PFSK-1 (cell line): ENCODE data around the gene FOXRED2.

Source experiments
- FOXP2 ChIP-seq: optimal IDR thresholded peaks from 2 replicates; pipeline ENCODE3; 2011; ENCODE audit warnings: borderline replicate concordance, control low read depth, inconsistent platforms; ENCODE audit not compliant: insufficient read depth; ENCODE audit errors: extremely low read length, extremely low read depth
- POLR2AphosphoS5 ChIP-seq: IDR thresholded peaks from 2 replicates; pipeline ENCODE4 v1.6.1; 2012; ENCODE audit warnings: low read depth, mild to moderate bottlenecking, control low read depth, low read length, moderate library complexity
- SIN3A ChIP-seq: IDR thresholded peaks from 2 replicates; pipeline ENCODE4 v1.6.1; 2012; ENCODE audit warnings: mild to moderate bottlenecking, low read length, moderate library complexity, borderline replicate concordance; ENCODE audit not compliant: insufficient read depth
- TAF1 ChIP-seq: IDR thresholded peaks from 2 replicates; pipeline ENCODE4 v1.6.1; 2012; ENCODE audit warnings: low read length, control low read depth, borderline replicate concordance; ENCODE audit not compliant: insufficient read depth
- TF ChIP-seq, protein P1 (sequence below), 2 experiments: IDR thresholded peaks; 2 replicates each; pipeline versions ENCODE4 v1.6.1 to v1.8.0; 2011 to 2012; ENCODE audit warnings: low read depth in 2 of 2, low read length in 2 of 2, control low read depth in 1 of 2, inconsistent platforms in 1 of 2, mild to moderate bottlenecking in 1 of 2, moderate library complexity in 1 of 2; ENCODE audit not compliant: insufficient read depth in 1 of 2

FOXRED2 gene

GRCh38 chr22:36481393-36482168, 25.3 kb downstream of the FOXRED2 start, which contains the start of gene TXN2:
TXN2 (minus strand) TSS chr22:36481640; CDS start chr22:36480837, 803 bp downstream.
- TF ChIP-seq FOXP2 (peak; percentile 76), POLR2AphosphoS5 (peak; percentile 97), TAF1 (peak; percentile 86; the same call in 1 of the 2 replicates), SIN3A (0 out of 2 replicates have a peak, but pooled peaks have one; percentile 23)
- TF ChIP-seq, protein P1, sequence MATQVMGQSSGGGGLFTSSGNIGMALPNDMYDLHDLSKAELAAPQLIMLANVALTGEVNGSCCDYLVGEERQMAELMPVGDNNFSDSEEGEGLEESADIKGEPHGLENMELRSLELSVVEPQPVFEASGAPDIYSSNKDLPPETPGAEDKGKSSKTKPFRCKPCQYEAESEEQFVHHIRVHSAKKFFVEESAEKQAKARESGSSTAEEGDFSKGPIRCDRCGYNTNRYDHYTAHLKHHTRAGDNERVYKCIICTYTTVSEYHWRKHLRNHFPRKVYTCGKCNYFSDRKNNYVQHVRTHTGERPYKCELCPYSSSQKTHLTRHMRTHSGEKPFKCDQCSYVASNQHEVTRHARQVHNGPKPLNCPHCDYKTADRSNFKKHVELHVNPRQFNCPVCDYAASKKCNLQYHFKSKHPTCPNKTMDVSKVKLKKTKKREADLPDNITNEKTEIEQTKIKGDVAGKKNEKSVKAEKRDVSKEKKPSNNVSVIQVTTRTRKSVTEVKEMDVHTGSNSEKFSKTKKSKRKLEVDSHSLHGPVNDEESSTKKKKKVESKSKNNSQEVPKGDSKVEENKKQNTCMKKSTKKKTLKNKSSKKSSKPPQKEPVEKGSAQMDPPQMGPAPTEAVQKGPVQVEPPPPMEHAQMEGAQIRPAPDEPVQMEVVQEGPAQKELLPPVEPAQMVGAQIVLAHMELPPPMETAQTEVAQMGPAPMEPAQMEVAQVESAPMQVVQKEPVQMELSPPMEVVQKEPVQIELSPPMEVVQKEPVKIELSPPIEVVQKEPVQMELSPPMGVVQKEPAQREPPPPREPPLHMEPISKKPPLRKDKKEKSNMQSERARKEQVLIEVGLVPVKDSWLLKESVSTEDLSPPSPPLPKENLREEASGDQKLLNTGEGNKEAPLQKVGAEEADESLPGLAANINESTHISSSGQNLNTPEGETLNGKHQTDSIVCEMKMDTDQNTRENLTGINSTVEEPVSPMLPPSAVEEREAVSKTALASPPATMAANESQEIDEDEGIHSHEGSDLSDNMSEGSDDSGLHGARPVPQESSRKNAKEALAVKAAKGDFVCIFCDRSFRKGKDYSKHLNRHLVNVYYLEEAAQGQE (IDR thresholded peaks at IDR 0.05; ENCODE audit: insufficient read depth in 1 of 2, low read depth in 2 of 2, low read length in 2 of 2), result peak in 1 of 2 experiments; percentile 10; a peak in 1 of 4 replicates

DNA sequence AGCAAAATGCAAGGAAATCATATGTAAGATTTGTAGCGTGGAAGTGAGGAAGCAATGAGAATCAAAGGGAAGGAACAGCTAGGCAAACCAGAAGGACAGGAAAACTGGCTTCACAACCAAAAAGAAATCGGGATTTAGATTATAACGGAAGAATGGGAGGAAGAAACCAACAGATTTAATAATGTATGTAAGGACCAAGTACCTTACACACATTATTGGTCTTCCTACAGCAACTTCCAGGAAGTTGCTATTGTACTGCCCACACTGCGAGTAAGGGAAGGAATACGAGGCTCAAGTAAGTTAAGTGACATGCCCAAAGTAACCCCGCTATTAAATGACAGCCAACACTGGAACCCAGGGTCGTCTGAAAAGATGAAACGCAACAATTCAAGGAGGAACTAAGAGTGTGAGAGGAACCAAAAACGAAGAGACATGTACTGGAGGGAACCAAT, 25.9 kb downstream of the FOXRED2 start:
- TF ChIP-seq FOXP2 (no peak), TAF1 (no peak), POLR2AphosphoS5 (no peak), SIN3A (no peak)
- TF ChIP-seq, protein P1 (IDR thresholded peaks at IDR 0.05; ENCODE audit: insufficient read depth in 1 of 2, low read depth in 2 of 2, low read length in 2 of 2), result no peak

GRCh38 chr22:36478966-36479365, 27.9 kb downstream of the FOXRED2 start:
- no peak for TF ChIP-seq SIN3A
- TF ChIP-seq, protein P1 (IDR thresholded peaks at IDR 0.05; ENCODE audit: insufficient read depth in 1 of 2, low read depth in 2 of 2, low read length in 2 of 2), result no peak
- TF ChIP-seq POLR2AphosphoS5, result no peak

DNA sequence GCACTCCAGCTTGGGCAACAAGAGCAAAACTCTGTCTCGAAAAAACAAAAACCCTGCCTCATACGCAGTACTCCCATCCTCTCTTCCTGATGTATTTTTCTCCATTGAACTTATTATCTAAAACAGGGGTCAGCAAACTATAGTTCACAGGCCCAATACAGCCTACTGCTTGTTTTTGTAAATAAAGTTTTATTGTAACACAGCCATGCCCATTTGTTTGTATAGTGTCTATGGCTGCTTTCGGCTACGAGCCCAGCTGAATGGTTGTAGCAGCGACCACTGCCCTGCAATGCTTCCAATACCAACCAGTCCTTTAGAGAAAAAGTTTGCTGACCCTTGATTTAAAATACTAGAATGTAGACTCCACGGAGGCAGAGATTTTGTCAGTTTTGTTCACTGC, 31.5 kb downstream of the FOXRED2 start:
- TF ChIP-seq TAF1, result no peak
- TF ChIP-seq SIN3A, result no peak

DNA sequence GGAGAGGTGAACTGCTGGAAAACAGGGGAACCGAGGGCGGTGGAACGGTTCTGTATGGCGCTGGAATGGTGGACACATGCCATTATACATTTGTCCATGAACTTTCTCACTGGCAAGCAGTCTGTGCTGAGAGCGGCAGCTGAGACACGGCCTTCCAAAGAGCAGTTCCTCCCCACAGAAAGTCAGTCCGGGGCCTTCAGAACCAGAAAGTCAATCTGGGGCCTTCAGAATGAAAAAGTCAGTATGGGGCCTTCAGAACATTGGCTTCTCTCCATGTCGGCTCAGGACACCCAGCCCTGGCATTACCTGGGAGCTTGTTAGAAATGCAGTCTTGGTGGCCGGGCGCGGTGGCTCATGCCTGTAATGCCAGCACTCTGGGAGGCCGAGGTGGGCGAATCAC, 34.2 kb downstream of the FOXRED2 start:
- no peak for TF ChIP-seq TAF1
- TF ChIP-seq FOXP2, result no peak
- TF ChIP-seq, protein P1 (IDR thresholded peaks at IDR 0.05; ENCODE audit: insufficient read depth in 1 of 2, low read depth in 2 of 2, low read length in 2 of 2), result no peak
- no peak for TF ChIP-seq SIN3A
- no peak for TF ChIP-seq POLR2AphosphoS5
